Measurements from ENCODE around the gene HELB.

DNA sequence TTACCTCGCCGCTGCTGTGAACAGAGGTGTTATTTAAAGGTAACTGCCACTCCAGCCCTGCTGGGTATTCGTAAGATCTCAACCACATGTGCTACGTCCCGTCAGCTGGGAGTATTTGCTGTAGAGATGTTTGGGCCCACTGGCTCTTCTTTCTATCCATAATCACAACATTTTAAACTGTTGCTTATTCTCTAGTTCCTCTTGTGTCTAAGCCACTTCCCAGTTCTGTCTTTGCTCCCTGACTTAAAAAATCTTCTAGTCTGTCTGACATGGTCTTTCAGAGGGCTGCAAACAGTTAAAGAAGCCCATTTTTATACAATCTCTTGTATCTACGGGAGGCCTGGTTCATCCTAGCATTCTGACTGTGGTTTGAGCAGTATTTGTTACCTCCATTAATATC is 33.2 kb upstream of the HELB start:
- TF ChIP-seq CTCF (IDR thresholded peaks at IDR 0.05) (no peak), POLR2A (IDR thresholded peaks at IDR 0.05) (no peak)
